ENCODE results near the gene CBFA2T2. TPM values are rescaled to one million over a fixed set of nuclear protein-coding genes. Genes with fewer than 3 reads are reported as not detected.
"Not testable (repeated sequence)": the region's sequence is repeated elsewhere in the genome, so short reads cannot be mapped to it uniquely, and the experiment has no call there.

Gene CBFA2T2
- total RNA-seq, 1 experiment from 2014 or later: 13.1 TPM

DNA sequence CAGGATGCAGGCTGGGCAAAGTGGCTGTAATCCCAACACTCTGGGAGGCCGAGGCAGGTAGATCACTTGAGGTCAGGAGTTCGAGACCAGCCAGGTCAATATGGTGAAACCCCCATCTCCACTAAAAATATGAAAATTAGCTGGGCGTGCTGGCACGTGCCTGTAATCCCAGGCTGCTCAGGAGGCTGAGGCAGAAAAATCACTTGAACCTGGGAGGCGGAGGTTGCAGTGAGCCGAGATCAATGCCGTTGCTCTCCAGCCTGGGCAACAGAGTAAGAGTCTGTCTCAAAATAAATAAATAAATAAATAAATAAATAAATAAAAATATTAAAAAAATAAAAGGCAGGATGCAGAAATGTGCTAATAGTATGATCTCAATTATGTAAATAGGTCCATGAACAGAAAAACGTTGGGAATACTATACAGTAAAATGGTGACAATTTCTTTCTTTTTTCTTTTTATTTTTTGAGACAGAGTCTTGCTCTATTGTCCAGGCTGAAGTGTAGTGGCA is 8.4 kb upstream of the CBFA2T2 start:
- ChIA-PET POLR2A (ENCODE audit: low non-redundant PET) (no interaction called here), CTCF (no interaction called here)
- Histone ChIP-seq H3K27me3 (replicated peaks; ENCODE audit: insufficient read depth, low read depth, low read length, poor library complexity) (no peaks in the 10 kb centered on the region), H3K36me3 (ENCODE audit: insufficient read depth, low read length, poor library complexity, severe bottlenecking) (no peaks in the 10 kb centered on the region), H3K4me1 (ENCODE audit: insufficient read depth, low read length, poor library complexity, severe bottlenecking) (no peaks in the 10 kb centered on the region), H3K27ac (ENCODE audit: low read depth, low read length, poor library complexity, severe bottlenecking) (no peak overlapping the region), H3K4me3 (ENCODE audit: low read depth, low read length, poor library complexity, severe bottlenecking) (no peak overlapping the region), H3K9me3 (ENCODE audit: low read depth, low read length, poor library complexity, severe bottlenecking) (no peaks in the 10 kb centered on the region)
- no TSS peak for BruUV-seq (replicated peaks)
- DNase-seq (ENCODE audit: low spot score): no peak
- TF ChIP-seq EZH2 (IDR thresholded peaks at IDR 0.05; ENCODE audit: borderline replicate concordance, low read depth, low read length, poor library complexity, severe bottlenecking): no peak
- TF ChIP-seq, protein P1, sequence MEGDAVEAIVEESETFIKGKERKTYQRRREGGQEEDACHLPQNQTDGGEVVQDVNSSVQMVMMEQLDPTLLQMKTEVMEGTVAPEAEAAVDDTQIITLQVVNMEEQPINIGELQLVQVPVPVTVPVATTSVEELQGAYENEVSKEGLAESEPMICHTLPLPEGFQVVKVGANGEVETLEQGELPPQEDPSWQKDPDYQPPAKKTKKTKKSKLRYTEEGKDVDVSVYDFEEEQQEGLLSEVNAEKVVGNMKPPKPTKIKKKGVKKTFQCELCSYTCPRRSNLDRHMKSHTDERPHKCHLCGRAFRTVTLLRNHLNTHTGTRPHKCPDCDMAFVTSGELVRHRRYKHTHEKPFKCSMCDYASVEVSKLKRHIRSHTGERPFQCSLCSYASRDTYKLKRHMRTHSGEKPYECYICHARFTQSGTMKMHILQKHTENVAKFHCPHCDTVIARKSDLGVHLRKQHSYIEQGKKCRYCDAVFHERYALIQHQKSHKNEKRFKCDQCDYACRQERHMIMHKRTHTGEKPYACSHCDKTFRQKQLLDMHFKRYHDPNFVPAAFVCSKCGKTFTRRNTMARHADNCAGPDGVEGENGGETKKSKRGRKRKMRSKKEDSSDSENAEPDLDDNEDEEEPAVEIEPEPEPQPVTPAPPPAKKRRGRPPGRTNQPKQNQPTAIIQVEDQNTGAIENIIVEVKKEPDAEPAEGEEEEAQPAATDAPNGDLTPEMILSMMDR (conservative IDR thresholded peaks at IDR 0.05; ENCODE audit: low read depth, low read length): no peak
- intact Hi-C loops (cut with micrococcal nuclease; ENCODE audit: unreplicated experiment): no loop called here

DNA sequence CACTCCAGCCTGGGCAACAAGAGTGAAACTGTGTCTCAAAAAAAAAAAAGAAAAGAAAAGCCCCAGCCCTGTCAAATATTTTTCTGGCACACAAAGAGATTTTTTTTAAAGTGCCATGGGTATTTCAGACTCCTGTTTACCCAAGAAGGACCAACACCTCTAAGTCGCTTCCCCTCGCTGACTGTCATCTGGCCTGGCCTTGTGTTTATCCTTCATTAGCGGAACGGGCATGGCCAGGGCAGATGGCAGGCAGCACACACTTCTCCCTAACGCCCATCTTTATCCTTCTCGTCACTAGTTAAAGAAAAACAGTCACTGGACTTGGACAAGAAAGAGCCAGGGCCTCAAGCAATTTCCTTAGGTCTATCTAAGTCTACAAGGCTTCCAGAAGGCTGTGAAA is 7.3 kb upstream of the CBFA2T2 start:
- ChIA-PET CTCF (no interaction called here), POLR2A (ENCODE audit: low non-redundant PET) (no interaction called here)
- Histone ChIP-seq H3K27ac (ENCODE audit: low read depth, low read length, poor library complexity, severe bottlenecking) (no peak overlapping the region), H3K9me3 (ENCODE audit: low read depth, low read length, poor library complexity, severe bottlenecking) (no peaks in the 10 kb centered on the region), H3K4me1 (ENCODE audit: insufficient read depth, low read length, poor library complexity, severe bottlenecking) (no peaks in the 10 kb centered on the region), H3K27me3 (replicated peaks; ENCODE audit: insufficient read depth, low read depth, low read length, poor library complexity) (no peaks in the 10 kb centered on the region), H3K36me3 (ENCODE audit: insufficient read depth, low read length, poor library complexity, severe bottlenecking) (no peaks in the 10 kb centered on the region), H3K4me3 (ENCODE audit: low read depth, low read length, poor library complexity, severe bottlenecking) (no peak overlapping the region)
- no peak for DNase-seq (ENCODE audit: low spot score)
- no peak for TF ChIP-seq EZH2 (IDR thresholded peaks at IDR 0.05; ENCODE audit: borderline replicate concordance, low read depth, low read length, poor library complexity, severe bottlenecking)
- TF ChIP-seq, protein P1 (conservative IDR thresholded peaks at IDR 0.05; ENCODE audit: low read depth, low read length): no peak
- BruUV-seq (replicated peaks): no TSS peak
- intact Hi-C loops (cut with micrococcal nuclease; ENCODE audit: unreplicated experiment): no loop called here

DNA sequence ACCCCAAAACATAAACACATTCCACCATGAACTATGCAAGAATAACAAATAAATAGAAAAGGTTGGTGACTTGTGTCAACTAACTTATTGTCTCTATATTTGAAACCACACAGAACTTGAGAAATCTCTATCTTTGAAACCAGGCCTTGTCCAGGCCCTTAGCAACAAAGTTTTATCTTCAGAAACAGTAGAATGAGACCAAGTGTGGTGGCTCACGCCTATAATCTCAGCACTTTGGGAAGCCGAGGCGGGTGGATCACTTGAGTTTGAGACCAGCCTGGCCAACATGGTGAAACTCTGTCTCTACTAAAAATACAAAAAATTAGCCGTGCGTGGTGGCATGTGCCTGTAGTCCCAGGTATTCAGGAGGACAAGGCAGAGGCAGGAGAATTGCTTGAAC is 6.7 kb upstream of the CBFA2T2 start:
- DNase-seq (ENCODE audit: low spot score); POLR2A ChIA-PET (ENCODE audit: low non-redundant PET); H3K9me3 ChIP-seq (ENCODE audit: low read depth, low read length, poor library complexity, severe bottlenecking); CTCF ChIA-PET; H3K4me3 ChIP-seq (ENCODE audit: low read depth, low read length, poor library complexity, severe bottlenecking); BruUV-seq (replicated peaks); H3K4me1 ChIP-seq (ENCODE audit: insufficient read depth, low read length, poor library complexity, severe bottlenecking); H3K27me3 ChIP-seq (replicated peaks; ENCODE audit: insufficient read depth, low read depth, low read length, poor library complexity); H3K36me3 ChIP-seq (ENCODE audit: insufficient read depth, low read length, poor library complexity, severe bottlenecking); H3K27ac ChIP-seq (ENCODE audit: low read depth, low read length, poor library complexity, severe bottlenecking); intact Hi-C loops (cut with micrococcal nuclease; ENCODE audit: unreplicated experiment): not testable (repeated sequence)

DNA sequence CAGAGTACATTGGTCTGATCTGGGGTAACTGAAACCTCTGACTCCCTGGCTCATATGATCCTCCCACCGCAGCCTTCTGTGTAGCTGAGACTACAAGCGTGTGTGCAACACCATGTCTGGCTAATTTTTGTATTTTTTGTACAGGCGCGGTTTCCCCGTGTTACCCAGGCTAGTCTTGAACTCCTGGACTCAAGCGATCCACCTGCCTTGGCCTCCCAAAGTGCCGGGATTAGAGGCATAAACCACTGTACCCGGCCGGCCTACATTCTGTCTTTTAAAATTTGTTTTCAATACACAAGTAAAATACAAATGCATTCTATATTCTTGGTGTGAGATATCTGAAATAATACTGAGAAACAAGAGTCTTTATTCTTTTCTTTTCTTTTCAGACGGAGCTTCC is 1.7 kb upstream of the CBFA2T2 start:
- CTCF ChIA-PET: no interaction called here
- no peak for TF ChIP-seq EZH2 (IDR thresholded peaks at IDR 0.05; ENCODE audit: borderline replicate concordance, low read depth, low read length, poor library complexity, severe bottlenecking)
- TF ChIP-seq, protein P1 (conservative IDR thresholded peaks at IDR 0.05; ENCODE audit: low read depth, low read length): no peak

DNA sequence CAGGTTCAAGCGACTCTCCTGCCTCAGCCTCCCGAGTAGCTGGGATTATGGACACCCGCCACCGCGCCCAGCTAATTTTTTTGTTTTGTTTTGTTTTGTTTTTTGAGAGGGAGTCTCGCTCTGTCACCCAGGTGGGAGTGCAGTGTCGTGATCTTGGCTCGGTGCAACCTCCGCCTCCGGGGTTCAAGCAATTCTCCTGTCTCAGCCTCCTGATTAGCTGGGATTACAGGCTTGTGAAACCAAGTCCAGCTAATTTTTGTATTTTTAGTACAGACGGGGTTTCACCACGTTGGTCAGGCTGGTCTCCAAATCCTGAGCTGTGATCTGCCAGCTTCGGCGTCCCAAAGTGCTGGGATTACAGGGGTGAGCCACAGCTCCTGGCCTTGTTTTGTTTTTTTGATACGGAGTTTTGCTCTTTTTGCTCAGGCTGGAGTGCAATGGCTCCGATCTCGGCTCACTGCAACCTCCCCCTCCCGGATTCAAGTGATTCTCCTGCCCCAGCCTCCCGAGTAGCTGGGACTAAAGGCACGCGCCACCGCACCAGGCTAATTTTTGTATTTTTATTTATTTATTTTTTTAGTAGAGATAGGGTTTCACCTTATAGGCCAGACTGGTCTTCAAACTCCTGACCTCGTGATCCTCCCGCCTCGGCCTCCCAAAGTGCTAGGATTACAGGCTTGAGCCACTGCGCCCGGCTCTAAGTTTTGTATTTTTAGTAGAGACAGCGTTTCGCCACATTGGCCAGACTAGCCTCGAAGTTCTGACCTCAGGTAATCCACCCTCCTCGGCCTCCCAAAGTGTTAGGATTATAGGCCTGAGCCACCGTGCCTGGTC is 1.0 kb upstream of the CBFA2T2 start:
- intact Hi-C loops (cut with micrococcal nuclease; ENCODE audit: unreplicated experiment); DNase-seq (ENCODE audit: low spot score); H3K9me3 ChIP-seq (ENCODE audit: low read depth, low read length, poor library complexity, severe bottlenecking); BruUV-seq (replicated peaks); H3K36me3 ChIP-seq (ENCODE audit: insufficient read depth, low read length, poor library complexity, severe bottlenecking); H3K27me3 ChIP-seq (replicated peaks; ENCODE audit: insufficient read depth, low read depth, low read length, poor library complexity); H3K4me1 ChIP-seq (ENCODE audit: insufficient read depth, low read length, poor library complexity, severe bottlenecking); CTCF ChIA-PET: not testable (repeated sequence)
- POLR2A ChIA-PET (ENCODE audit: low non-redundant PET): interaction anchor here (0.7 kb wide), 1 partner anchor 64 kb away, joined by 3 read pairs; no protein-coding TSS in a partner anchor
- peak overlapping the region; percentile 85 for H3K27ac ChIP-seq (ENCODE audit: low read depth, low read length, poor library complexity, severe bottlenecking)
- H3K4me3 ChIP-seq (ENCODE audit: low read depth, low read length, poor library complexity, severe bottlenecking): peak overlapping the region; percentile 93

More for the DNA sequence above, 1.7 kb upstream of the CBFA2T2 start:
- BruUV-seq (replicated peaks): no TSS peak
- no peak overlapping the region for H3K4me3 ChIP-seq (ENCODE audit: low read depth, low read length, poor library complexity, severe bottlenecking)
- POLR2A ChIA-PET (ENCODE audit: low non-redundant PET): no interaction called here
- H3K27me3 ChIP-seq (replicated peaks; ENCODE audit: insufficient read depth, low read depth, low read length, poor library complexity): no peaks in the 10 kb centered on the region
- peaks cover 6% of the 10 kb centered on the region for H3K4me1 ChIP-seq (ENCODE audit: insufficient read depth, low read length, poor library complexity, severe bottlenecking)
- no peaks in the 10 kb centered on the region for H3K9me3 ChIP-seq (ENCODE audit: low read depth, low read length, poor library complexity, severe bottlenecking)
- no peaks in the 10 kb centered on the region for H3K36me3 ChIP-seq (ENCODE audit: insufficient read depth, low read length, poor library complexity, severe bottlenecking)
- no peak for DNase-seq (ENCODE audit: low spot score)
- intact Hi-C loops (cut with micrococcal nuclease; ENCODE audit: unreplicated experiment): no loop called here
- H3K27ac ChIP-seq (ENCODE audit: low read depth, low read length, poor library complexity, severe bottlenecking): no peak overlapping the region

Measured in A673 (cell line).